HEK293 (cell line): ENCODE results near the gene ERBB4.

Source experiments
- HOXA7 ChIP-seq: sonication (generic); formaldehyde crosslinking; IDR thresholded peaks from 2 replicates; pipeline ENCODE4 v1.8.1; 2022; ENCODE audit warnings: missing genetic modification reagents, borderline replicate concordance
- MZF1 ChIP-seq: fragments of 450-650 bp; formaldehyde crosslinking; IDR thresholded peaks from 2 replicates; pipeline ENCODE4 v1.5.1; 2017; ENCODE audit warnings: missing biosample characterization, missing genetic modification characterization, borderline replicate concordance
- TCF7L2 ChIP-seq: IDR thresholded peaks from 2 replicates; pipeline ENCODE4 v1.6.1; 2011; ENCODE audit warnings: low read depth, mild to moderate bottlenecking, inconsistent platforms, low read length, moderate library complexity, borderline replicate concordance
- YY2 ChIP-seq: fragments of 450-650 bp; formaldehyde crosslinking; IDR thresholded peaks from 2 replicates; pipeline ENCODE4 v1.5.1; 2016; ENCODE audit warnings: missing biosample characterization, missing genetic modification characterization
- ZFP37 ChIP-seq: fragments of 450-650 bp; formaldehyde crosslinking; IDR thresholded peaks from 2 replicates; pipeline ENCODE4 v1.5.1; 2016; ENCODE audit warnings: missing biosample characterization, missing genetic modification characterization
- ZFP41 ChIP-seq: fragments of 450-650 bp; formaldehyde crosslinking; IDR thresholded peaks from 2 replicates; pipeline ENCODE4 v1.5.1; 2016; ENCODE audit warnings: missing biosample characterization, missing genetic modification characterization, borderline replicate concordance
- ZNF76 ChIP-seq: fragments of 450-650 bp; formaldehyde crosslinking; IDR thresholded peaks from 2 replicates; pipeline ENCODE4; 2016; ENCODE audit warnings: low read depth, missing biosample characterization, missing genetic modification characterization, borderline replicate concordance
- TF ChIP-seq, protein P1 (sequence below): fragments of 450-650 bp; formaldehyde crosslinking; IDR thresholded peaks from 2 replicates; pipeline ENCODE4 v1.5.1; 2016; ENCODE audit warnings: missing biosample characterization, missing genetic modification characterization
- TF ChIP-seq, protein P2 (sequence below): fragments of 450-650 bp; formaldehyde crosslinking; IDR thresholded peaks from 2 replicates; pipeline ENCODE4 v1.5.1; 2016; ENCODE audit warnings: missing biosample characterization, missing genetic modification characterization

GRCh38 chr2:212536817-212537725 lies 1.5 kb downstream of the ERBB4 start:
- TF ChIP-seq, protein P1, sequence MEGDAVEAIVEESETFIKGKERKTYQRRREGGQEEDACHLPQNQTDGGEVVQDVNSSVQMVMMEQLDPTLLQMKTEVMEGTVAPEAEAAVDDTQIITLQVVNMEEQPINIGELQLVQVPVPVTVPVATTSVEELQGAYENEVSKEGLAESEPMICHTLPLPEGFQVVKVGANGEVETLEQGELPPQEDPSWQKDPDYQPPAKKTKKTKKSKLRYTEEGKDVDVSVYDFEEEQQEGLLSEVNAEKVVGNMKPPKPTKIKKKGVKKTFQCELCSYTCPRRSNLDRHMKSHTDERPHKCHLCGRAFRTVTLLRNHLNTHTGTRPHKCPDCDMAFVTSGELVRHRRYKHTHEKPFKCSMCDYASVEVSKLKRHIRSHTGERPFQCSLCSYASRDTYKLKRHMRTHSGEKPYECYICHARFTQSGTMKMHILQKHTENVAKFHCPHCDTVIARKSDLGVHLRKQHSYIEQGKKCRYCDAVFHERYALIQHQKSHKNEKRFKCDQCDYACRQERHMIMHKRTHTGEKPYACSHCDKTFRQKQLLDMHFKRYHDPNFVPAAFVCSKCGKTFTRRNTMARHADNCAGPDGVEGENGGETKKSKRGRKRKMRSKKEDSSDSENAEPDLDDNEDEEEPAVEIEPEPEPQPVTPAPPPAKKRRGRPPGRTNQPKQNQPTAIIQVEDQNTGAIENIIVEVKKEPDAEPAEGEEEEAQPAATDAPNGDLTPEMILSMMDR (tag by site-specific recombination), result 0 out of 2 replicates have a peak, but pooled peaks have one; percentile 59
- TF ChIP-seq ZFP37 (no peak), HOXA7 (no peak), YY2 (tag by site-specific recombination) (no peak), MZF1 (tag by site-specific recombination) (no peak), ZNF76 (tag by site-specific recombination) (no peak), ZFP41 (tag by site-specific recombination) (no peak), TCF7L2 (no peak)
- TF ChIP-seq, protein P2, sequence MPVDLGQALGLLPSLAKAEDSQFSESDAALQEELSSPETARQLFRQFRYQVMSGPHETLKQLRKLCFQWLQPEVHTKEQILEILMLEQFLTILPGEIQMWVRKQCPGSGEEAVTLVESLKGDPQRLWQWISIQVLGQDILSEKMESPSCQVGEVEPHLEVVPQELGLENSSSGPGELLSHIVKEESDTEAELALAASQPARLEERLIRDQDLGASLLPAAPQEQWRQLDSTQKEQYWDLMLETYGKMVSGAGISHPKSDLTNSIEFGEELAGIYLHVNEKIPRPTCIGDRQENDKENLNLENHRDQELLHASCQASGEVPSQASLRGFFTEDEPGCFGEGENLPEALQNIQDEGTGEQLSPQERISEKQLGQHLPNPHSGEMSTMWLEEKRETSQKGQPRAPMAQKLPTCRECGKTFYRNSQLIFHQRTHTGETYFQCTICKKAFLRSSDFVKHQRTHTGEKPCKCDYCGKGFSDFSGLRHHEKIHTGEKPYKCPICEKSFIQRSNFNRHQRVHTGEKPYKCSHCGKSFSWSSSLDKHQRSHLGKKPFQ, result no peak
